ENCODE results near the gene CARMIL1.

GRCh38 chr6:25336996-25337395, 57.8 kb downstream of the CARMIL1 start:
- TF ChIP-seq CTCF (conservative IDR thresholded peaks at IDR 0.05; ENCODE audit: low read length) (no peak), EZH2phosphoT487 (IDR thresholded peaks at IDR 0.05; ENCODE audit: borderline replicate concordance) (no peak)
